Measurements from ENCODE around the gene SRSF7. TPM values are rescaled to one million over a fixed set of nuclear protein-coding genes. Genes with fewer than 3 reads are reported as not detected.

Gene SRSF7
- total and polyA plus RNA-seq, 9 of the 15 experiments (the other 6 are each of a cell fraction or from before 2014, with no cell fraction given): 219 to 726 (median 375) TPM

DNA sequence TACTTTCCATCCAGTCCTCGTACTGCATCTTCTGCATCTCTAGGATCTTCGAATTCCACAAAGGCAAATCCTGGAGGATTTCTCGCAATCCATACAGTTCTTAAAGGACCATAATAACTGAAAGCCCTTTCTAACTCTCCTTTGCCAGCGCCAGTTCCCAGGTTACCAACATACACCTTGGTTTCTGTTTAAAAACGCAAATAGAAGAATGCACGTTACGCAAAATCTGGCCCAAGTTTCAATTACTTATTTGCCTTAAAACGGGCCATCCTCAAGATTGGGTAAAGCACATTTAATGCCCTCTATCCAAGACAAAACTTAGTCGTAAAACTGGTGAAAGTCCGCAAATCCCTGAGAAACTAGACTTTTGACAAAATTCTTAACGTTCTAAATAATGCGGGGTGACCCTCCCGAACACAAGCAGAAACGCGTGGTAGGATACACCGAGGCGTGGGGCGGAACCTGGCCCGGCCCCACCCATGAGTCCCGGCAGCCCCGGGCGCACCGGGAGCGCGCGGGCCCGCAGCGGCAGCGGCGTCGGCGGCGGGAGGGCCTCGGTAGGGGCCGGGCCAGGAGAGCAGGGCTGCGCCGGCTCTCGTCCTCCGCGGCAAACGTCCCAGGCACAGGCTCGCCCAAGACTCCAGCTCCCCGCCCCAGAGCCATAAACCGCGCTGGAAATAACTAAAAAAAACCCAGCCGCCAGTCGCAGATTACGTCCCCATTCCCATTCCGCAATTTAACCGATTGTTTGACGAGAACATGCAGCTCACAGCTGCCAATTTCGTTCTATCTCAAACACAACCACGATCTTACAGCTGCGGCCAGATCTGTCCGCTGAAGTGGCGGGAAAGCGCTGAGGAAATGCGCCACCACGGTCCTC is 910 bp downstream of the SRSF7 start (continued):
- TF ChIP-seq JUNB (CRISPR knock-in tag; conservative IDR thresholded peaks at IDR 0.05) (no peak), ZNF280A (IDR thresholded peaks at IDR 0.05; ENCODE audit: low read depth, partially characterized antibody) (no peak), HNRNPUL1 (IDR thresholded peaks at IDR 0.05; ENCODE audit: low read length) (peak; percentile 86), RBBP5 (IDR thresholded peaks at IDR 0.05; ENCODE audit: borderline replicate concordance, insufficient read depth, low read length, poor library complexity, severe bottlenecking) (no peak), COPS2 (conservative IDR thresholded peaks at IDR 0.05) (no peak), SIN3B (IDR thresholded peaks at IDR 0.05; ENCODE audit: low read depth) (peak; percentile 23; the same call in 1 of the 2 replicates), BMI1 (IDR thresholded peaks at IDR 0.05; ENCODE audit: low read length) (no peak), POLR2G (IDR thresholded peaks at IDR 0.05; ENCODE audit: low read depth, low read length) (peak; percentile 78), PHF20 (IDR thresholded peaks at IDR 0.05; ENCODE audit: partially characterized antibody) (no peak), NCOA6 (IDR thresholded peaks at IDR 0.05) (no peak), ZBTB17 (CRISPR knock-in tag; IDR thresholded peaks at IDR 0.05) (0 out of 2 replicates have a peak, but pooled peaks have one; percentile 22), CSDE1 (IDR thresholded peaks at IDR 0.05) (no peak), E2F3 (CRISPR knock-in tag; IDR thresholded peaks at IDR 0.05) (peak; percentile 72; the same call in 1 of the 2 replicates)
- TF ChIP-seq, protein P1, sequence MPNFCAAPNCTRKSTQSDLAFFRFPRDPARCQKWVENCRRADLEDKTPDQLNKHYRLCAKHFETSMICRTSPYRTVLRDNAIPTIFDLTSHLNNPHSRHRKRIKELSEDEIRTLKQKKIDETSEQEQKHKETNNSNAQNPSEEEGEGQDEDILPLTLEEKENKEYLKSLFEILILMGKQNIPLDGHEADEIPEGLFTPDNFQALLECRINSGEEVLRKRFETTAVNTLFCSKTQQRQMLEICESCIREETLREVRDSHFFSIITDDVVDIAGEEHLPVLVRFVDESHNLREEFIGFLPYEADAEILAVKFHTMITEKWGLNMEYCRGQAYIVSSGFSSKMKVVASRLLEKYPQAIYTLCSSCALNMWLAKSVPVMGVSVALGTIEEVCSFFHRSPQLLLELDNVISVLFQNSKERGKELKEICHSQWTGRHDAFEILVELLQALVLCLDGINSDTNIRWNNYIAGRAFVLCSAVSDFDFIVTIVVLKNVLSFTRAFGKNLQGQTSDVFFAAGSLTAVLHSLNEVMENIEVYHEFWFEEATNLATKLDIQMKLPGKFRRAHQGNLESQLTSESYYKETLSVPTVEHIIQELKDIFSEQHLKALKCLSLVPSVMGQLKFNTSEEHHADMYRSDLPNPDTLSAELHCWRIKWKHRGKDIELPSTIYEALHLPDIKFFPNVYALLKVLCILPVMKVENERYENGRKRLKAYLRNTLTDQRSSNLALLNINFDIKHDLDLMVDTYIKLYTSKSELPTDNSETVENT (CRISPR knock-in tag; IDR thresholded peaks at IDR 0.05): 0 out of 2 replicates have a peak, but pooled peaks have one; percentile 14
- TF ChIP-seq, protein P2, sequence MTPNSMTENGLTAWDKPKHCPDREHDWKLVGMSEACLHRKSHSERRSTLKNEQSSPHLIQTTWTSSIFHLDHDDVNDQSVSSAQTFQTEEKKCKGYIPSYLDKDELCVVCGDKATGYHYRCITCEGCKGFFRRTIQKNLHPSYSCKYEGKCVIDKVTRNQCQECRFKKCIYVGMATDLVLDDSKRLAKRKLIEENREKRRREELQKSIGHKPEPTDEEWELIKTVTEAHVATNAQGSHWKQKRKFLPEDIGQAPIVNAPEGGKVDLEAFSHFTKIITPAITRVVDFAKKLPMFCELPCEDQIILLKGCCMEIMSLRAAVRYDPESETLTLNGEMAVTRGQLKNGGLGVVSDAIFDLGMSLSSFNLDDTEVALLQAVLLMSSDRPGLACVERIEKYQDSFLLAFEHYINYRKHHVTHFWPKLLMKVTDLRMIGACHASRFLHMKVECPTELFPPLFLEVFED (CRISPR knock-in tag; conservative IDR thresholded peaks at IDR 0.05): no peak

Data from K562 (cell line).